MM.1S (cell line): Measurements from ENCODE around the gene TAS2R39.
"Not testable (repeated sequence)": the region's sequence is repeated elsewhere in the genome, so short reads cannot be mapped to it uniquely, and the experiment has no call there.

Source experiments
- DNase-seq: peaks from one replicate; pipeline ENCODE4 v3.0.0-alpha.2; 2015
- H2AFZ ChIP-seq: fragments of 300-600 bp; sonication (generic); 2 replicates; pipeline ENCODE4 v1.6.0; 2016; ENCODE audit warnings: antibody characterized with exemption, low read length
- H3F3A ChIP-seq: fragments of 300-600 bp; sonication (generic); 2 replicates; pipeline ENCODE4 v1.6.1; 2016; ENCODE audit warnings: mild to moderate bottlenecking, antibody characterized with exemption, low read length, moderate library complexity, mixed read lengths; ENCODE audit not compliant: insufficient read depth
- H3K27ac ChIP-seq: fragments of 300-600 bp; sonication (generic); 2 replicates; pipeline ENCODE4 v1.5.1; 2016; ENCODE audit warnings: mild to moderate bottlenecking, low read length
- H3K27me3 ChIP-seq: fragments of 300-600 bp; sonication (generic); replicated peaks from 2 replicates; pipeline ENCODE4 v1.6.0; 2016; ENCODE audit warnings: low read length; ENCODE audit not compliant: insufficient read depth
- H3K36me3 ChIP-seq: fragments of 300-600 bp; sonication (generic); replicated peaks from 2 replicates; pipeline ENCODE4 v1.6.1; 2016; ENCODE audit warnings: mild to moderate bottlenecking, low read length, mixed read lengths; ENCODE audit not compliant: insufficient read depth
- H3K4me1 ChIP-seq: fragments of 300-600 bp; sonication (generic); 2 replicates; pipeline ENCODE4 v1.6.1; 2016; ENCODE audit warnings: low read length, mixed read lengths
- H3K4me2 ChIP-seq: fragments of 300-600 bp; sonication (generic); 2 replicates; pipeline ENCODE4 v1.6.0; 2016; ENCODE audit warnings: low read depth, low read length
- H3K4me3 ChIP-seq: fragments of 300-600 bp; sonication (generic); 2 replicates; pipeline ENCODE4 v1.5.1; 2016; ENCODE audit warnings: low read length, mixed read lengths
- H3K79me2 ChIP-seq: fragments of 300-600 bp; sonication (generic); 2 replicates; pipeline ENCODE4 v1.6.1; 2016; ENCODE audit warnings: mixed run types, low read length, mixed read lengths
- H3K9ac ChIP-seq: fragments of 300-600 bp; sonication (generic); 2 replicates; pipeline ENCODE4 v1.6.1; 2016; ENCODE audit warnings: low read length, mixed read lengths
- H3K9me2 ChIP-seq: fragments of 300-600 bp; sonication (generic); replicated peaks from 2 replicates; pipeline ENCODE4 v1.6.1; 2016; ENCODE audit warnings: mild to moderate bottlenecking, low read length, mixed read lengths; ENCODE audit not compliant: insufficient read depth
- H3K9me3 ChIP-seq: fragments of 300-600 bp; sonication (generic); replicated peaks from 2 replicates; pipeline ENCODE4 v1.6.1; 2016; ENCODE audit warnings: mild to moderate bottlenecking, low read length, mixed read lengths; ENCODE audit not compliant: insufficient read depth
- H4K20me1 ChIP-seq: fragments of 300-600 bp; sonication (generic); 2 replicates; pipeline ENCODE4 v1.6.1; 2016; ENCODE audit warnings: mild to moderate bottlenecking, low read length, moderate library complexity, mixed read lengths; ENCODE audit not compliant: insufficient read depth
- EZH2 ChIP-seq: fragments of 300-600 bp; sonication (generic); optimal IDR thresholded peaks from 2 replicates; pipeline ENCODE3; 2017; ENCODE audit warnings: low read depth, mild to moderate bottlenecking, antibody characterized with exemption, low read length, mixed read lengths
- EZH2phosphoT487 ChIP-seq: fragments of 300-600 bp; sonication (generic); IDR thresholded peaks from 2 replicates; pipeline ENCODE4 v1.6.1; 2018; ENCODE audit warnings: antibody characterized with exemption, low read length
- TF ChIP-seq, protein P1 (sequence below): fragments of 300-600 bp; sonication (generic); IDR thresholded peaks from 2 replicates; pipeline ENCODE4 v1.5.1; 2016; ENCODE audit warnings: antibody characterized with exemption, low read length, mixed read lengths

The TAS2R39 gene

DNA sequence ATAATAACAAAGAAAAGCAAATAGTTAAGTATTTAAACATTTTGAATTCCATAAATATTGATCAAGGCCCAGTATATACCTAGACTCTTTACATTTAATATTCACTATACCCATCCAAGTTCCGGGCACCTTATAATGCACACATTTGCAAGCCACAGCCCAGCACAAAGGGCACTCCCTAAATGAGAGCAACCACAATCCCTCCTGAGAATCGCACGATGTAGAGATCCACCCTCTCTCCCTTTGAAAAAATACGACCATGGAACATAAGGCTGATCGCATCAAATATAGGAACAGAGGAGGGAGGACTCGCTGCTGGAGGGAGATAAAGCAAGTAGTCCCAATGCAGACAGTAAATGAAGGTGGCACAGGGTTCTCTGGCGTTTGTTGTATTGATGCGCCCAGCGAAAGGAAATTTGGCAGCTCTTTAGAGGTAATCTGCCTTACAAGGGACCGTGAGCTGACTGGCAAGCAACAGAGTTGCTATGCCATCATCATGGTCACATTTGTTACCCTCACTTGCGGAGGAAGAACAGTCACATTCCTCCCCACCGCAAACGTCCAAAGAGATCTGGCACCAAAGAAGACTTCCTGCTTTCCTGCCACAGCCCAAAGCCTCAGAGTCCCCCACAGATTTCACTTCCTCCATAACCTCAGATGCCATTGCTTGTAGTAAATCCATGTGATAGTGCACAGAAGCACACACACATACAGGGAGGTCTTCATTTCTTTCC, 22.5 kb downstream of the TAS2R39 start:
- Histone ChIP-seq H3K4me2 (peak overlapping the region; percentile 67), H3K9me2 (no peaks in the 10 kb centered on the region), H2AFZ (peak overlapping the region; percentile 61), H3K9ac (peak overlapping the region; percentile 39; the same call in 1 of the 2 replicates), H3F3A (peaks cover 6% of the 10 kb centered on the region; the same call in 1 of the 2 replicates), H3K27me3 (no peaks in the 10 kb centered on the region), H4K20me1 (no peaks in the 10 kb centered on the region), H3K4me1 (peaks cover 11% of the 10 kb centered on the region), H3K27ac (peak overlapping the region; percentile 69), H3K4me3 (peak overlapping the region; percentile 46), H3K36me3 (no peaks in the 10 kb centered on the region), H3K9me3 (no peaks in the 10 kb centered on the region), H3K79me2 (no peaks in the 10 kb centered on the region)
- DNase-seq: peak; percentile 88
- TF ChIP-seq EZH2 (no peak), EZH2phosphoT487 (no peak)
- TF ChIP-seq, protein P1, sequence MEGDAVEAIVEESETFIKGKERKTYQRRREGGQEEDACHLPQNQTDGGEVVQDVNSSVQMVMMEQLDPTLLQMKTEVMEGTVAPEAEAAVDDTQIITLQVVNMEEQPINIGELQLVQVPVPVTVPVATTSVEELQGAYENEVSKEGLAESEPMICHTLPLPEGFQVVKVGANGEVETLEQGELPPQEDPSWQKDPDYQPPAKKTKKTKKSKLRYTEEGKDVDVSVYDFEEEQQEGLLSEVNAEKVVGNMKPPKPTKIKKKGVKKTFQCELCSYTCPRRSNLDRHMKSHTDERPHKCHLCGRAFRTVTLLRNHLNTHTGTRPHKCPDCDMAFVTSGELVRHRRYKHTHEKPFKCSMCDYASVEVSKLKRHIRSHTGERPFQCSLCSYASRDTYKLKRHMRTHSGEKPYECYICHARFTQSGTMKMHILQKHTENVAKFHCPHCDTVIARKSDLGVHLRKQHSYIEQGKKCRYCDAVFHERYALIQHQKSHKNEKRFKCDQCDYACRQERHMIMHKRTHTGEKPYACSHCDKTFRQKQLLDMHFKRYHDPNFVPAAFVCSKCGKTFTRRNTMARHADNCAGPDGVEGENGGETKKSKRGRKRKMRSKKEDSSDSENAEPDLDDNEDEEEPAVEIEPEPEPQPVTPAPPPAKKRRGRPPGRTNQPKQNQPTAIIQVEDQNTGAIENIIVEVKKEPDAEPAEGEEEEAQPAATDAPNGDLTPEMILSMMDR: no peak

DNA sequence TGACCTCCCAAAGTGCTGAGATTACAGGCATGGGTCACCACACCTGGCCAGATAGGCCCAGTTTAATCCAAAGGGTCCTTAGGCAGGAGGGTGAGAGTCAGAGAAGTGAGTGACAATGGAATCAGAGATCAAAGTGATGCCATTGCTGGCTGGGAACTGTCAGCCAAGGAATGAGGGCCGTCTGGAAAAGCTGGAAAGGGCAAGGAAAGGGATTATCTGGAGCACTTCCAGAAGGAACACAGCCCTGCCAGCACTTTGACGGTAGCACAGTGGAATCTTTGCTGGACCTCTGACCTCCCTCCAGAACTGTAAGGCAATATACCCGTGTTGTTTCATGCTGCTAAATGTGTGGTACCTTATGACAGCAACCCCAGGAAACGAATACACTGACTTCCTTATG, 27.3 kb downstream of the TAS2R39 start:
- Histone ChIP-seq H3K4me3 (no peak overlapping the region), H3K27ac (no peak overlapping the region), H3F3A (peaks cover 4% of the 10 kb centered on the region; the same call in 1 of the 2 replicates), H3K79me2 (no peaks in the 10 kb centered on the region), H3K27me3 (no peaks in the 10 kb centered on the region), H3K36me3 (no peaks in the 10 kb centered on the region), H3K9me3 (no peaks in the 10 kb centered on the region), H4K20me1 (no peaks in the 10 kb centered on the region), H3K9ac (no peak overlapping the region), H3K4me1 (peaks cover 9% of the 10 kb centered on the region), H2AFZ (no peak overlapping the region), H3K4me2 (no peak overlapping the region), H3K9me2 (no peaks in the 10 kb centered on the region)
- no peak for TF ChIP-seq EZH2
- TF ChIP-seq EZH2phosphoT487: no peak
- TF ChIP-seq, protein P1: no peak
- DNase-seq: no peak

DNA sequence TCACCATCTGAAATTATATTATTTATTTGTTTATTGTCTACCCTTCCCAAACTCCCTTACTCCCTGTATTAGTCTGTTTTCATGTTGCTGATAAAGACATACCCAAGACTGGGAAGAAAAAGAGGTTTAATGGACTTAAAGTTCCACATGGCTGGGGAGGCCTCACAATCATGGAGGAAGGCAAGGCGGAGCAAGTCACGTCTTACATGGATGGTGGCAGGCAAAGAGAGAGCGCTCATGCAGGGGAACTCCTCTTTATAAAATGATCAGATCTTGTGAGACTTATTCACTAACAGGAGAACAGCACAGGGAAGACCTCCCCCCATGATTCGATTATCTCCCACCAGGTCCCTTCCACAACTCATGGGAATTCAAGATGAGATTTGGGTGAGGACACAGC, 30.3 kb downstream of the TAS2R39 start:
- H2AFZ ChIP-seq, H3F3A ChIP-seq, H3K4me1 ChIP-seq, H3K9ac ChIP-seq, H3K9me3 ChIP-seq, H3K4me2 ChIP-seq, H3K27ac ChIP-seq, H3K27me3 ChIP-seq, DNase-seq, H3K79me2 ChIP-seq, H4K20me1 ChIP-seq, H3K9me2 ChIP-seq, H3K4me3 ChIP-seq, H3K36me3 ChIP-seq: not testable (repeated sequence)
